Heart right ventricle (tissue), 16 donors: ENCODE results near the gene ACVR1B. TPM values are rescaled to one million over a fixed set of nuclear protein-coding genes. Genes with fewer than 3 reads are reported as not detected.

ENCODE experiments used
- ATAC-seq, 8 donors: fragments of 200-7000 bp; cut with Tn5 transposase; one replicate each; pipeline ENCODE4 v1.9.1; 2020; ENCODE audit warnings: mild to moderate bottlenecking in 8 of 8, moderate library complexity in 8 of 8, moderate number of reproducible peaks in 1 of 8
- DNase-seq, 2 donors: peaks; one replicate each; pipeline ENCODE4 v3.0.0-alpha.2; 2020
- H3K27ac ChIP-seq, 10 donors: fragments of 200-600 bp; sonication (generic) in 2 of 10; one replicate each; pipeline versions ENCODE4 v1.5.0 to v1.8.0; 2020 to 2022; ENCODE audit warnings: mild to moderate bottlenecking in 3 of 10
- H3K27me3 ChIP-seq, 7 donors: fragments of 200-600 bp; one replicate each; pipeline ENCODE4 v1.8.0; 2021 to 2022; ENCODE audit warnings: mild to moderate bottlenecking in 2 of 7
- H3K36me3 ChIP-seq, 9 donors: fragments of 200-600 bp; sonication (generic) in 1 of 9; one replicate each; pipeline versions ENCODE4 v1.5.0 to v1.8.0; 2020 to 2022; ENCODE audit warnings: mild to moderate bottlenecking in 2 of 9
- H3K4me1 ChIP-seq, 9 donors: fragments of 200-600 bp; sonication (generic) in 1 of 9; one replicate each; pipeline versions ENCODE4 v1.5.0 to v1.8.0; 2020 to 2022; ENCODE audit warnings: mild to moderate bottlenecking in 4 of 9
- H3K4me3 ChIP-seq, 10 donors: fragments of 200-600 bp; sonication (generic) in 2 of 10; one replicate each; pipeline versions ENCODE4 v1.5.0 to v1.8.0; 2020 to 2022; ENCODE audit warnings: mild to moderate bottlenecking in 7 of 10, moderate library complexity in 2 of 10
- H3K9me3 ChIP-seq, 11 donors: fragments of 200-600 bp in 10 of 11; sonication (generic) in 2 of 11; one replicate each; pipeline versions ENCODE4 v1.5.0 to v1.8.0; 2013 to 2022; ENCODE audit warnings: mild to moderate bottlenecking in 2 of 11, control low read depth in 1 of 11, moderate library complexity in 1 of 11
- WGBS, 2 donors: extraction: QIAGEN DNeasy Blood & Tissue Kit; methylation state at CpG; one replicate each; pipeline ENCODE4 v1.1.7; 2013; ENCODE audit warnings: inconsistent platforms in 1 of 2; 5-methylcytosine and 5-hydroxymethylcytosine counted together
- intact Hi-C, 10 donors: fragments of 100-400 bp; cut with DNase I; formaldehyde crosslinking; loops; one replicate each; pipeline versions ENCODE4 v1.11.1 to v1.14.2; 2022
- polyA plus RNA-seq, 2 donors: library from polyadenylated mRNA; stranded (reverse); fragments of 200-250 nt; gene quantifications; one replicate each; pipeline ENCODE4 v1.2.3, GENCODE V29; 2013
- total RNA-seq, 10 donors: library from RNA; stranded (reverse); fragmentation: NEBNext Ultra II Directional in 3 of 10; extraction: Animal tissue kit (Norgen Biotek cat#: 25700) in 3 of 10; gene quantifications; one replicate each; pipeline versions ENCODE4 v1.2.1 to v1.2.4, GENCODE V29; 2021 to 2023
- TF ChIP-seq, protein P1 (sequence below), 9 donors: fragments of 200-600 bp; sonication (generic) in 2 of 9; IDR thresholded peaks; one replicate each; pipeline versions ENCODE4 v1.5.0 to v1.8.0; 2021 to 2022; ENCODE audit warnings: antibody characterized with exemption in 9 of 9, mild to moderate bottlenecking in 5 of 9, moderate library complexity in 1 of 9
- donor health status: Arrhythmogenic right ventricular cardiomyopathy.
- donor health status: ischemic (EF 13 %, LVEDD 7.1; RV severe dilation, severe dysfunction).
- donor health status: healthy with polysubstance abuse.
- donor health status: DM: no; HTN: yes; CAD: no.
- donor health status: DM: no; HTN: no; CAD: no.
- donor health status: ischemic (EF 25% LVEDD 6.9; RV normal size, moderate dysfunction).
- donor health status: ischemic (EF 25% LVEDD 5.7; RV mildly dilated, moderate dysfunction).
- donor health status: healthy.
- donor health status: DM: yes; HTN: yes; CAD: no.
- donor health status: Ischemic cardiomyopathy.
- donor health status: ischemic (EF 35%, LVEDD 5.7; RV mildly dilated, moderate dysfunction).
- donor health status: nonischemic (EF 11% LVEDD 7.7; RV severe dilation, severe dysfunction).
- donor health status: DM: yes; HTN: yes; CAD: no.
- donor health status: PGD.
- donor health status: ischemic (EF 29% LVEDD 5.4; RV normal size, mild dysfunction).
- donor health status: nonischemic (EF 23%, LVEDD 6.1; RV moderate dilation, normal function).

The ACVR1B gene
- total and polyA plus RNA-seq, 12 donors, result 5.8 to 15.5 (median 9.7) TPM

DNA sequence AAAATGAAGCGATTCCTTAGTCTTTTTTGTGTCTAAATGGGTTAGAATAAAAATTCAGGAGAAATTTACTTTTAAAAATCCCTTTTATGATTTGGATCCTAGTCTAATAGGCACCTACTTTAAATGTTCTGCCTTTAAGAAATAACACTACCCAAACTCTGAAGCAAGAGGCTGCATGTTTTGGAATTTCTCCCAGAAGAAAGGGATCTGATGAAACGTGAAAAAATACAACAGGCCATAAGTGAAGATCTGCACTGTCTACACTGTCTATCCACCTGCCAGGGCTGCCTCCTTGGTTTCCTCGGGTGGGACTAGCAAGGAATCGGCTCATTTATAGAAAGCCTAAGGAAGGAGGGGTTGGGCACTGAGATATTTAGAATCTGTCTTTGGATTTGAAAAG lies 22.1 kb downstream of the ACVR1B start:
- Histone ChIP-seq H3K36me3 (peaks cover 0 to 36% (median 16%) of the 10 kb centered on the region in 9 donors), H3K4me1 (peaks cover 0 to 83% (median 37%) of the 10 kb centered on the region in 9 donors), H3K4me3 (no peak overlapping the region), H3K9me3 (no peaks in the 10 kb centered on the region), H3K27me3 (no peaks in the 10 kb centered on the region), H3K27ac (peak overlapping the region in 2 of 10 donors; percentile 0 to 87)
- TF ChIP-seq, protein P1, sequence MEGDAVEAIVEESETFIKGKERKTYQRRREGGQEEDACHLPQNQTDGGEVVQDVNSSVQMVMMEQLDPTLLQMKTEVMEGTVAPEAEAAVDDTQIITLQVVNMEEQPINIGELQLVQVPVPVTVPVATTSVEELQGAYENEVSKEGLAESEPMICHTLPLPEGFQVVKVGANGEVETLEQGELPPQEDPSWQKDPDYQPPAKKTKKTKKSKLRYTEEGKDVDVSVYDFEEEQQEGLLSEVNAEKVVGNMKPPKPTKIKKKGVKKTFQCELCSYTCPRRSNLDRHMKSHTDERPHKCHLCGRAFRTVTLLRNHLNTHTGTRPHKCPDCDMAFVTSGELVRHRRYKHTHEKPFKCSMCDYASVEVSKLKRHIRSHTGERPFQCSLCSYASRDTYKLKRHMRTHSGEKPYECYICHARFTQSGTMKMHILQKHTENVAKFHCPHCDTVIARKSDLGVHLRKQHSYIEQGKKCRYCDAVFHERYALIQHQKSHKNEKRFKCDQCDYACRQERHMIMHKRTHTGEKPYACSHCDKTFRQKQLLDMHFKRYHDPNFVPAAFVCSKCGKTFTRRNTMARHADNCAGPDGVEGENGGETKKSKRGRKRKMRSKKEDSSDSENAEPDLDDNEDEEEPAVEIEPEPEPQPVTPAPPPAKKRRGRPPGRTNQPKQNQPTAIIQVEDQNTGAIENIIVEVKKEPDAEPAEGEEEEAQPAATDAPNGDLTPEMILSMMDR (IDR thresholded peaks at IDR 0.05), result no peak
- DNase-seq (no peak), ATAC-seq (no peak)
- intact Hi-C loops, result loop anchor here in 2 of 10 donors (10.0 kb wide), 2 partner anchors 49 to 149 kb away; no protein-coding TSS in a partner anchor
- 67 to 70% methylated on average over 4 of the region's 4 CpGs for WGBS, 2 donors

DNA sequence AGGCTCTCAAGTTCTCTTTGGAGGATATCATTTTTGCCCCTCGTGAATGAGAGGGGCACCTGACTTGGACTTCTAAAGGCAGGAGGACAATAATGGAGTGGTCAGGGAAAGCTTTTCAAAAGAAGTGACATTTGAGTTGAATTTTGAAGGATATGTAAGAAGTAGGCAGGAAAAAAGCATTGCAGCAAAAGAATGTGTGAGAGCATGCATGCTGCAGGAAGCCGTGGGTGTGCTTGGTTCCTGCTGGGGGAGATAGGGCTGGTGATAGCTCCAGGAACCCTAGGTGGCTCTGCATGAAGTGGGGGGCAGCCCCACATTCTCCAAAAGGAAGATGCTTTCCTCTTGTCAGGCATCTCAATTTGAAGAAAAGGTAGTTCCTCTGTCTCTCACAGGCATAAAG lies 23.1 kb downstream of the ACVR1B start:
- Histone ChIP-seq H3K36me3 (peaks cover 0 to 42% (median 16%) of the 10 kb centered on the region in 9 donors), H3K27me3 (no peaks in the 10 kb centered on the region), H3K9me3 (no peaks in the 10 kb centered on the region), H3K27ac (peak overlapping the region in 1 of 10 donors; percentile 87), H3K4me3 (no peak overlapping the region), H3K4me1 (peaks cover 0 to 85% (median 37%) of the 10 kb centered on the region in 9 donors)
- intact Hi-C loops, result loop anchor here in 3 of 10 donors (5.0 to 10.0 kb wide), 3 partner anchors 50 to 150 kb away; partner anchors contain the start of gene ACVRL1 (in 1 of the 3)
- 63 to 76% methylated on average over 2 of the region's 2 CpGs for WGBS, 2 donors
- TF ChIP-seq, protein P1 (IDR thresholded peaks at IDR 0.05), result no peak
- ATAC-seq (no peak), DNase-seq (no peak)

DNA sequence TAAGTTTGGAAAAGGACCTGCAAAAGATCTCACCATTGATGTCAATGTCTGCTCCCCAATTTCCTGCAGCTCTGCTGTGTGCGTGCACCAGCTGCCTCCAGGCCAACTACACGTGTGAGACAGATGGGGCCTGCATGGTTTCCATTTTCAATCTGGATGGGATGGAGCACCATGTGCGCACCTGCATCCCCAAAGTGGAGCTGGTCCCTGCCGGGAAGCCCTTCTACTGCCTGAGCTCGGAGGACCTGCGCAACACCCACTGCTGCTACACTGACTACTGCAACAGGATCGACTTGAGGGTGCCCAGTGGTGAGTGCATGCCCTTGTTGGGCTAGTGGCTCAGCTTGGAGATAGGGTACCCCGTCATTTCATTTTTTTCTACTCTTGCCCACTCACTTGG lies 23.7 kb downstream of the ACVR1B start:
- Histone ChIP-seq H3K9me3 (no peaks in the 10 kb centered on the region), H3K36me3 (peaks cover 0 to 47% (median 16%) of the 10 kb centered on the region in 9 donors), H3K27ac (peak overlapping the region in 1 of 10 donors; percentile 87), H3K4me3 (no peak overlapping the region), H3K27me3 (no peaks in the 10 kb centered on the region), H3K4me1 (peaks cover 0 to 85% (median 37%) of the 10 kb centered on the region in 9 donors)
- no peak for ATAC-seq
- intact Hi-C loops, result loop anchor here in 3 of 10 donors (5.0 to 10.0 kb wide), 3 partner anchors 50 to 150 kb away; partner anchors contain the start of gene ACVRL1 (in 1 of the 3)
- WGBS, 2 donors, result 88 to 90% methylated on average over 8 of the region's 8 CpGs
- TF ChIP-seq, protein P1 (IDR thresholded peaks at IDR 0.05), result no peak
- DNase-seq, result no peak

DNA sequence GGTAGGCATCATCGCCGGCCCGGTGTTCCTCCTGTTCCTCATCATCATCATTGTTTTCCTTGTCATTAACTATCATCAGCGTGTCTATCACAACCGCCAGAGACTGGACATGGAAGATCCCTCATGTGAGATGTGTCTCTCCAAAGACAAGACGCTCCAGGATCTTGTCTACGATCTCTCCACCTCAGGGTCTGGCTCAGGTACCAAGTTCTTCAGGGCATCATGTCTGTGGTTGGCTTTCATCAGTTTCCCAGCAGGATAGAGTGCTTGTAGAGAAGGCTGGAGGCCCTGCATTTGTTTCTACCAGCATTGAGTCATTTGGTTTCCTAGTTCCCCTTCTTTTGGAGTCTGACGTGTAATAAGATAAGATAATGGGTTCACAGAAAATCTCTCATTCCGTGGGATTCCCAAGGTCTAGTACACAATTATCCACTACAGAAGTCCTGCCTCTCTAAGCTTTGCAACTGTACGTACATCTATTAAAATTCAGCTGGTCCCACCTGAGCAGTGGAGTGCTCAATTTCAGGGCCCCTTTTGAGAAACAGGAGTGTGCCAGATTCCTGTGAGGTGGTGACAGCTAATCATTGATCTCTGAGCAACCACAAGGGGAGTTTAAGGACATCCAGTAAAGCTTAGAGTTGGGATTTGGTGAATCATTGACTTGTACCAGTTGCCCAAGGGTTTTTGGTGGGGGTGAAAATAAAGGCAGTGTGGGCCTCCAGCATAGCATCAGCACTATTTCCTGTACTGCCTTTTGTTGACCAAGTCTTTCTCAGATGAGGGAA lies 25.1 kb downstream of the ACVR1B start:
- no peaks in the 10 kb centered on the region for H3K9me3 ChIP-seq
- H3K27me3 ChIP-seq, result no peaks in the 10 kb centered on the region
- peaks cover 0 to 60% (median 19%) of the 10 kb centered on the region in 9 donors for H3K36me3 ChIP-seq
- intact Hi-C loops, result loop anchor here in 3 of 10 donors (5.0 to 10.0 kb wide), 3 partner anchors 52 to 152 kb away; partner anchors contain the start of gene ACVRL1 (in 1 of the 3)
- TF ChIP-seq, protein P1 (IDR thresholded peaks at IDR 0.05), result no peak
- no peak overlapping the region for H3K4me3 ChIP-seq
- DNase-seq (no peak), ATAC-seq (no peak)
- WGBS, 2 donors, result 81 to 84% methylated on average over 10 of the region's 10 CpGs
- H3K4me1 ChIP-seq, result peaks cover 0 to 76% (median 36%) of the 10 kb centered on the region in 9 donors
- peak overlapping the region in 1 of 10 donors; percentile 76 for H3K27ac ChIP-seq
